ENCODE results near the gene ABCF3. TPM values are rescaled to one million over a fixed set of nuclear protein-coding genes. Genes with fewer than 3 reads are reported as not detected.
A peak's percentile ranks its signal among the peaks of the same experiment; 100 is the strongest.

The ABCF3 gene
- total and polyA plus RNA-seq, 2 of the 13 experiments (the other 11 are each of a cell fraction or from before 2014, with no cell fraction given) = 38.8 to 46.5 TPM

GRCh38 chr3:184230081-184230602, 44.1 kb downstream of the ABCF3 start:
- H3K36me3 ChIP-seq (replicated peaks in 1 of 2; ENCODE audit: control insufficient read depth in 1 of 2, insufficient read depth in 2 of 2, low read length in 2 of 2) = no peaks in the 10 kb centered on the region
- ChIA-PET CTCF (ENCODE audit: low intra/inter-chr PET ratio, low total read pairs) (interaction anchor here (1.5 kb wide), 2 partner anchors 12 to 20 kb away, joined by 6 to 8 read pairs; partner anchors contain the start of gene EEF1AKMT4), POLR2A (interaction anchor here (0.8 to 2.1 kb wide), 5 partner anchors 10 to 85 kb away, joined by 3 to 8 read pairs (median 4); partner anchors contain the start of gene DVL3)
- H4K20me1 ChIP-seq (ENCODE audit: insufficient read depth, low read length) = peaks cover 5% of the 10 kb centered on the region; the same call in 1 of the 2 replicates
- no peak overlapping the region for H3K27ac ChIP-seq (ENCODE audit: extremely low read length, insufficient read depth, low read length)
- H2AFZ ChIP-seq (ENCODE audit: low read length) = no peak overlapping the region
- peaks cover 14 to 68% of the 10 kb centered on the region in 2 experiments; a peak in 4 of 5 replicates for H3K27me3 ChIP-seq (ENCODE audit: control insufficient read depth in 1 of 2, insufficient read depth in 2 of 2, low read length in 2 of 2)
- in situ Hi-C loops (cut with HindIII; ENCODE audit: extremely low pct_ligation_motif_present, low pct_unique_long_range_greater_than_20kb) = loop anchor here (5.0 kb wide), 1 partner anchor 333 kb away; no protein-coding TSS in a partner anchor
- no TSS peak for BruUV-seq (replicated peaks)
- intact Hi-C loops (cut with micrococcal nuclease; ENCODE audit: unreplicated experiment) = no loop called here
- DNase-seq (ENCODE audit: low spot score) (peak; percentile 20), FAIRE-seq (no peak), ATAC-seq (peak; percentile 58)
- no peaks in the 10 kb centered on the region for H3K9me3 ChIP-seq (ENCODE audit: low read length)
- no peak overlapping the region for H3K9ac ChIP-seq (ENCODE audit: insufficient read depth, low read depth, low read length)
- H3K4me2 ChIP-seq (ENCODE audit: low read depth, low read length) = peak overlapping the region; percentile 98
- no CpG with 5 or more reads among the region's 61 CpGs for WGBS (ENCODE audit: low lambda C conversion rate)
- peaks cover 11% of the 10 kb centered on the region; the same call in 1 of the 2 replicates for H3K4me1 ChIP-seq (ENCODE audit: insufficient read depth, low read length)
- H3K4me3 ChIP-seq (replicated peaks in 1 of 3; ENCODE audit: insufficient read depth in 1 of 3, low read depth in 2 of 3, low read length in 3 of 3) = peak overlapping the region; percentile 56 to 80 (median 69)
- no peaks in the 10 kb centered on the region for H3K79me2 ChIP-seq (ENCODE audit: insufficient read depth, low read length)
- TF ChIP-seq KDM5B (CRISPR knock-in tag; IDR thresholded peaks at IDR 0.05; ENCODE audit: borderline replicate concordance) (0 out of 2 replicates have a peak, but pooled peaks have one; percentile 24), HNRNPUL1 (IDR thresholded peaks at IDR 0.05; ENCODE audit: low read depth, low read length) (peak; percentile 97), ZFP41 (CRISPR knock-in tag; IDR thresholded peaks at IDR 0.05; ENCODE audit: borderline replicate concordance) (no peak), MXI1 (IDR thresholded peaks at IDR 0.05; ENCODE audit: borderline replicate concordance, low read depth, low read length) (peak; percentile 27; the same call in 1 of the 3 replicates), MTF2 (CRISPR knock-in tag; IDR thresholded peaks at IDR 0.05; ENCODE audit: borderline replicate concordance) (0 out of 2 replicates have a peak, but pooled peaks have one; percentile 31), ZNF558 (CRISPR knock-in tag; IDR thresholded peaks at IDR 0.05; ENCODE audit: borderline replicate concordance) (no peak), ZKSCAN5 (CRISPR knock-in tag; IDR thresholded peaks at IDR 0.05) (no peak), NONO (IDR thresholded peaks at IDR 0.05) (no peak), NONO (CRISPR knock-in tag; conservative IDR thresholded peaks at IDR 0.05) (peak; percentile 56; the same call in 1 of the 2 replicates), ATF1 (CRISPR knock-in tag; IDR thresholded peaks at IDR 0.05) (no peak), SMAD9 (CRISPR knock-in tag; IDR thresholded peaks at IDR 0.05) (0 out of 2 replicates have a peak, but pooled peaks have one; percentile 27), PAX8 (CRISPR knock-in tag; IDR thresholded peaks at IDR 0.05; ENCODE audit: borderline replicate concordance) (no peak), HDAC1 (CRISPR knock-in tag; IDR thresholded peaks at IDR 0.05) (0 out of 2 replicates have a peak, but pooled peaks have one; percentile 34), SAP130 (CRISPR knock-in tag; IDR thresholded peaks at IDR 0.05; ENCODE audit: low read depth) (0 out of 2 replicates have a peak, but pooled peaks have one; percentile 16), ZNF563 (CRISPR knock-in tag; IDR thresholded peaks at IDR 0.05) (peak; percentile 49; the same call in 1 of the 2 replicates)
- TF ChIP-seq, protein P1, sequence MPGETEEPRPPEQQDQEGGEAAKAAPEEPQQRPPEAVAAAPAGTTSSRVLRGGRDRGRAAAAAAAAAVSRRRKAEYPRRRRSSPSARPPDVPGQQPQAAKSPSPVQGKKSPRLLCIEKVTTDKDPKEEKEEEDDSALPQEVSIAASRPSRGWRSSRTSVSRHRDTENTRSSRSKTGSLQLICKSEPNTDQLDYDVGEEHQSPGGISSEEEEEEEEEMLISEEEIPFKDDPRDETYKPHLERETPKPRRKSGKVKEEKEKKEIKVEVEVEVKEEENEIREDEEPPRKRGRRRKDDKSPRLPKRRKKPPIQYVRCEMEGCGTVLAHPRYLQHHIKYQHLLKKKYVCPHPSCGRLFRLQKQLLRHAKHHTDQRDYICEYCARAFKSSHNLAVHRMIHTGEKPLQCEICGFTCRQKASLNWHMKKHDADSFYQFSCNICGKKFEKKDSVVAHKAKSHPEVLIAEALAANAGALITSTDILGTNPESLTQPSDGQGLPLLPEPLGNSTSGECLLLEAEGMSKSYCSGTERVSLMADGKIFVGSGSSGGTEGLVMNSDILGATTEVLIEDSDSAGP (CRISPR knock-in tag; IDR thresholded peaks at IDR 0.05; ENCODE audit: borderline replicate concordance) = peak; percentile 47; the same call in 1 of the 2 replicates
- TF ChIP-seq, protein P2, sequence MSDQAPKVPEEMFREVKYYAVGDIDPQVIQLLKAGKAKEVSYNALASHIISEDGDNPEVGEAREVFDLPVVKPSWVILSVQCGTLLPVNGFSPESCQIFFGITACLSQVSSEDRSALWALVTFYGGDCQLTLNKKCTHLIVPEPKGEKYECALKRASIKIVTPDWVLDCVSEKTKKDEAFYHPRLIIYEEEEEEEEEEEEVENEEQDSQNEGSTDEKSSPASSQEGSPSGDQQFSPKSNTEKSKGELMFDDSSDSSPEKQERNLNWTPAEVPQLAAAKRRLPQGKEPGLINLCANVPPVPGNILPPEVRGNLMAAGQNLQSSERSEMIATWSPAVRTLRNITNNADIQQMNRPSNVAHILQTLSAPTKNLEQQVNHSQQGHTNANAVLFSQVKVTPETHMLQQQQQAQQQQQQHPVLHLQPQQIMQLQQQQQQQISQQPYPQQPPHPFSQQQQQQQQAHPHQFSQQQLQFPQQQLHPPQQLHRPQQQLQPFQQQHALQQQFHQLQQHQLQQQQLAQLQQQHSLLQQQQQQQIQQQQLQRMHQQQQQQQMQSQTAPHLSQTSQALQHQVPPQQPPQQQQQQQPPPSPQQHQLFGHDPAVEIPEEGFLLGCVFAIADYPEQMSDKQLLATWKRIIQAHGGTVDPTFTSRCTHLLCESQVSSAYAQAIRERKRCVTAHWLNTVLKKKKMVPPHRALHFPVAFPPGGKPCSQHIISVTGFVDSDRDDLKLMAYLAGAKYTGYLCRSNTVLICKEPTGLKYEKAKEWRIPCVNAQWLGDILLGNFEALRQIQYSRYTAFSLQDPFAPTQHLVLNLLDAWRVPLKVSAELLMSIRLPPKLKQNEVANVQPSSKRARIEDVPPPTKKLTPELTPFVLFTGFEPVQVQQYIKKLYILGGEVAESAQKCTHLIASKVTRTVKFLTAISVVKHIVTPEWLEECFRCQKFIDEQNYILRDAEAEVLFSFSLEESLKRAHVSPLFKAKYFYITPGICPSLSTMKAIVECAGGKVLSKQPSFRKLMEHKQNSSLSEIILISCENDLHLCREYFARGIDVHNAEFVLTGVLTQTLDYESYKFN (CRISPR knock-in tag; conservative IDR thresholded peaks at IDR 0.05) = peak; percentile 37

Measured in HepG2 (cell line).